ENCODE measurements around the gene SPATA6L.

- TF ChIP-seq ZNF671 (CRISPR knock-in tag; IDR thresholded peaks at IDR 0.05): no peak
- TF ChIP-seq ATF2 (CRISPR knock-in tag; IDR thresholded peaks at IDR 0.05; ENCODE audit: borderline replicate concordance, low read depth): no peak
- TF ChIP-seq CTCF (IDR thresholded peaks at IDR 0.05): no peak
- no peak for TF ChIP-seq IRF2 (CRISPR knock-in tag; IDR thresholded peaks at IDR 0.05; ENCODE audit: borderline replicate concordance, low read depth)
- TF ChIP-seq CREM (CRISPR knock-in tag; IDR thresholded peaks at IDR 0.05): no peak
- TF ChIP-seq SP1 (CRISPR knock-in tag; conservative IDR thresholded peaks at IDR 0.05): no peak
- no peak for TF ChIP-seq MAX (CRISPR knock-in tag; IDR thresholded peaks at IDR 0.05)
- no peak for TF ChIP-seq ZNF138 (CRISPR knock-in tag; conservative IDR thresholded peaks at IDR 0.05)
- TF ChIP-seq AFF4 (CRISPR knock-in tag; IDR thresholded peaks at IDR 0.05; ENCODE audit: borderline replicate concordance): no peak
- TF ChIP-seq PRRX2 (CRISPR knock-in tag; IDR thresholded peaks at IDR 0.05): no peak
- no peak for TF ChIP-seq ATF6 (CRISPR knock-in tag; IDR thresholded peaks at IDR 0.05)
- TF ChIP-seq ATF1 (CRISPR knock-in tag; IDR thresholded peaks at IDR 0.05): no peak
These were observed 3.6 kb upstream of the SPATA6L start for GRCh38 chr9:4669890-4670289.

Measured in WTC11 (cell line).